ENCODE measurements around the gene TBPL1.
A peak's percentile ranks its signal among the peaks of the same experiment; 100 is the strongest.

The TBPL1 gene

GRCh38 chr6:134010974-134011373, 58.0 kb downstream of the TBPL1 start:
- no peak for DNase-seq

GRCh38 chr6:134014588-134015137, 61.6 kb downstream of the TBPL1 start:
- DNase-seq: no peak

GRCh38 chr6:134015719-134016557, 62.9 kb downstream of the TBPL1 start:
- DNase-seq: no peak

GRCh38 chr6:134016558-134016814, 63.5 kb downstream of the TBPL1 start:
- DNase-seq: no peak

GRCh38 chr6:134020071-134020470, 67.0 kb downstream of the TBPL1 start:
- DNase-seq: no peak

GRCh38 chr6:134020543-134020942, 67.5 kb downstream of the TBPL1 start:
- no peak for DNase-seq

- no peak for DNase-seq
These were observed 67.9 kb downstream of the TBPL1 start for GRCh38 chr6:134020968-134021367.

GRCh38 chr6:134021396-134022122, 68.5 kb downstream of the TBPL1 start:
- DNase-seq: no peak

- DNase-seq: no peak
These were observed 69.6 kb downstream of the TBPL1 start for GRCh38 chr6:134022650-134023049.

GRCh38 chr6:134026597-134026996, 73.6 kb downstream of the TBPL1 start:
- DNase-seq: no peak

GRCh38 chr6:134028438-134028837, 75.4 kb downstream of the TBPL1 start:
- no peak for DNase-seq

GRCh38 chr6:134029495-134030455, 76.8 kb downstream of the TBPL1 start:
- DNase-seq: no peak

GRCh38 chr6:134031696-134032255, 78.8 kb downstream of the TBPL1 start:
- DNase-seq: no peak

GRCh38 chr6:134034478-134034877, 81.5 kb downstream of the TBPL1 start:
- DNase-seq: no peak

GRCh38 chr6:134034961-134035822, 82.2 kb downstream of the TBPL1 start:
- DNase-seq: no peak

GRCh38 chr6:134035823-134036296, 82.8 kb downstream of the TBPL1 start:
- peak; percentile 25 for DNase-seq

- DNase-seq: no peak
These were observed 86.1 kb downstream of the TBPL1 start for GRCh38 chr6:134039116-134039515.

Data from activated CD4-positive, alpha-beta T cell treated with anti-CD3 and anti-CD28 coated beads, Interleukin-2, Interleukin-6, amounts not matched to agents 100 ng/mL and 50 ng/mL, durations not matched to agents 16 hours and 8 hours (primary cell).